Upper lobe of left lung (tissue), 4 donors: ENCODE data around the gene DENND1A.

Experiments used
- POLR2A ChIP-seq, 4 donors: fragments of 450-650 bp; IDR thresholded peaks; one replicate each; pipeline ENCODE4 v1.5.1; 2016 to 2017; ENCODE audit warnings: antibody characterized with exemption in 4 of 4, mild to moderate bottlenecking in 2 of 4
- POLR2AphosphoS5 ChIP-seq, 2 donors: sonication (generic); formaldehyde crosslinking; IDR thresholded peaks; one replicate each; pipeline ENCODE4 v1.5.1; 2017; ENCODE audit warnings: antibody characterized with exemption in 2 of 2
- TF ChIP-seq, protein P1 (sequence below), 6 experiments: fragments of 450-650 bp in 4 of 6; fragments of 200-600 bp in 2 of 6; sonication (generic) in 2 of 6; IDR thresholded peaks; one replicate each; pipeline ENCODE4 v1.5.1; 2016 to 2019; ENCODE audit warnings: antibody characterized with exemption in 6 of 6

DNA sequence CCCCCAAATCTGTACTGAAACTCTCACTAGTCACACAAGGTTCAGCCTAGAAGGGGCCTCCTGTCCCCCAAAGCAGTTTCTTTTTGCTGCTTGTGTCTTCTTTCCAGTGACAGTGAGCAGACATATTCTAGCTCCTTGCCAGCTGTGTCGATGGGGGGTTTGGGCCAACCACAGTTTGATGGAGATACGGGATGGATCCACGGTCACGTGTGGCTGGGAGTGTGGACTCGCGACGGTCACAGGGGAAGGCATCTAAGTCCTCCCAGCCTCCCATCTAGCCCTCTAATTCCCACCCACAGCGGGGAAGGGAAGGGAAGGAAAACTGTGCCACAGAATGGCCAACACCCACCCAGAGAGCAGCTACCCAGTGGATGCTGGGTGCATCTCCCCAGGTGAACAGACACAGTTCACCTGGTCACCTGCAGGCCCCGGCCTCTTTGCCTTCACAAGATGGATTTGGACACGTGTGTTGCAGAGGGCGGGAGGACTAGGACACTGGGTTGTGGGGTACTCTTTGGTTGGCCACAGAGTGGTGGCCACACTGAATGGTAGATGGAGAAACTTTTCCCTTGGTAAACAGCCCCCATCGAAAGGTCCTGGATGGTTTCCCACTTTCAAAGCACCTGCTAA, 519.5 kb downstream of the DENND1A start:
- TF ChIP-seq POLR2A (IDR thresholded peaks at IDR 0.05) (no peak), POLR2AphosphoS5 (IDR thresholded peaks at IDR 0.05) (no peak)
- TF ChIP-seq, protein P1, sequence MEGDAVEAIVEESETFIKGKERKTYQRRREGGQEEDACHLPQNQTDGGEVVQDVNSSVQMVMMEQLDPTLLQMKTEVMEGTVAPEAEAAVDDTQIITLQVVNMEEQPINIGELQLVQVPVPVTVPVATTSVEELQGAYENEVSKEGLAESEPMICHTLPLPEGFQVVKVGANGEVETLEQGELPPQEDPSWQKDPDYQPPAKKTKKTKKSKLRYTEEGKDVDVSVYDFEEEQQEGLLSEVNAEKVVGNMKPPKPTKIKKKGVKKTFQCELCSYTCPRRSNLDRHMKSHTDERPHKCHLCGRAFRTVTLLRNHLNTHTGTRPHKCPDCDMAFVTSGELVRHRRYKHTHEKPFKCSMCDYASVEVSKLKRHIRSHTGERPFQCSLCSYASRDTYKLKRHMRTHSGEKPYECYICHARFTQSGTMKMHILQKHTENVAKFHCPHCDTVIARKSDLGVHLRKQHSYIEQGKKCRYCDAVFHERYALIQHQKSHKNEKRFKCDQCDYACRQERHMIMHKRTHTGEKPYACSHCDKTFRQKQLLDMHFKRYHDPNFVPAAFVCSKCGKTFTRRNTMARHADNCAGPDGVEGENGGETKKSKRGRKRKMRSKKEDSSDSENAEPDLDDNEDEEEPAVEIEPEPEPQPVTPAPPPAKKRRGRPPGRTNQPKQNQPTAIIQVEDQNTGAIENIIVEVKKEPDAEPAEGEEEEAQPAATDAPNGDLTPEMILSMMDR (IDR thresholded peaks at IDR 0.05) = no peak
